ENCODE measurements around the gene TMEM120B.

GRCh38 chr12:121676190-121676589 is 36.4 kb upstream of the TMEM120B start:
- TF ChIP-seq CTCF (IDR thresholded peaks at IDR 0.05) = no peak
- TF ChIP-seq POLR2AphosphoS5 (IDR thresholded peaks at IDR 0.05) = no peak
- TF ChIP-seq POLR2A (IDR thresholded peaks at IDR 0.05) = no peak

Measured in breast epithelium (tissue), 3 donors.